Measurements from ENCODE around the gene KANK4.

Gene KANK4

DNA sequence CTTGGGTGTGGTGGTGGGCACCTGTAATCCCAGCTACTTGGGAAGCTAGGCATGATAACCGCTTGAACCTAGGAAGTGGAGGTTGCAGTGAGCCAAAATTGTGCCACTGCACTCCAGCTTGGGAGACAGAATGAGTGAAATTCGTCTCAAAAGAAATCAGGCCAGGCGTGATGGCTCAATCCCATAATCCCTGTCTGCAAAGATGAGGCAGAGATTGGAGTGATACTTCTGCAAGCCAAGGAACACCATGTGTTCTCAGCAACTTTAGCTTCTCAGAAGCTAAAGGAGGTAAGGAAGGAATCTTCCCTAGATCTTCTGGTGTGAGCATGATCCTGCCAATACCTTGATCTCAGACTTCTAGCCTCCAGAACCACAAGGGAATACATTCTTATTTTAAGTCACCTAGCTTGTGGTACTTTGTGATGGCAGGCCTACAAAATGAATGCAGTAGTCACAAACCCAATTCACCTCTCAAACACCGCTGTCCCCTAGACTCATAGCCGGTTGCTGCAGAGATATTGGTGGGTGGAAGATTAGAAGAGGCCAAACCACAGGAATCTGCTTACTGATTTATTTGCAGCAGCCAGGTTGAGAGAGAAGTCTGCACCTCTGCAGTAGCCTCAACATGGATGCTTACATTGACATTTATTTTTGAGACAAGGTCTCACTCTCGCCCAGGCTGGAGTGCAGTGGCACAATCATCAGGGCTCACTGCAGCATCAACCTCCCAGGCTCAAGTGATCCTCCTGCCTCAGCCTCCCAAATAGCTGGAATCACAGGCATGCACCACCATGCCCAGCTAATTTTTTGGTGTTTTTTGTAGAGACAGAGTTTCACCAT is 105.9 kb downstream of the KANK4 start:
- DNase-seq (ENCODE audit: low read depth in 2 of 2): no peak
- TF ChIP-seq, protein P1, sequence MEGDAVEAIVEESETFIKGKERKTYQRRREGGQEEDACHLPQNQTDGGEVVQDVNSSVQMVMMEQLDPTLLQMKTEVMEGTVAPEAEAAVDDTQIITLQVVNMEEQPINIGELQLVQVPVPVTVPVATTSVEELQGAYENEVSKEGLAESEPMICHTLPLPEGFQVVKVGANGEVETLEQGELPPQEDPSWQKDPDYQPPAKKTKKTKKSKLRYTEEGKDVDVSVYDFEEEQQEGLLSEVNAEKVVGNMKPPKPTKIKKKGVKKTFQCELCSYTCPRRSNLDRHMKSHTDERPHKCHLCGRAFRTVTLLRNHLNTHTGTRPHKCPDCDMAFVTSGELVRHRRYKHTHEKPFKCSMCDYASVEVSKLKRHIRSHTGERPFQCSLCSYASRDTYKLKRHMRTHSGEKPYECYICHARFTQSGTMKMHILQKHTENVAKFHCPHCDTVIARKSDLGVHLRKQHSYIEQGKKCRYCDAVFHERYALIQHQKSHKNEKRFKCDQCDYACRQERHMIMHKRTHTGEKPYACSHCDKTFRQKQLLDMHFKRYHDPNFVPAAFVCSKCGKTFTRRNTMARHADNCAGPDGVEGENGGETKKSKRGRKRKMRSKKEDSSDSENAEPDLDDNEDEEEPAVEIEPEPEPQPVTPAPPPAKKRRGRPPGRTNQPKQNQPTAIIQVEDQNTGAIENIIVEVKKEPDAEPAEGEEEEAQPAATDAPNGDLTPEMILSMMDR (IDR thresholded peaks at IDR 0.05; ENCODE audit: low read depth, low read length): no peak
- no peak overlapping the region for H3K4me3 ChIP-seq (replicated peaks in 1 of 2; ENCODE audit: low read depth in 2 of 2, low read length in 2 of 2)

- DNase-seq (ENCODE audit: low read depth in 2 of 2): no peak
- TF ChIP-seq, protein P1 (IDR thresholded peaks at IDR 0.05; ENCODE audit: low read depth, low read length): no peak
- no peak overlapping the region for H3K4me3 ChIP-seq (replicated peaks in 1 of 2; ENCODE audit: low read depth in 2 of 2, low read length in 2 of 2)
Observed at GRCh38 chr1:62212411-62212810, 106.8 kb downstream of the KANK4 start.

DNA sequence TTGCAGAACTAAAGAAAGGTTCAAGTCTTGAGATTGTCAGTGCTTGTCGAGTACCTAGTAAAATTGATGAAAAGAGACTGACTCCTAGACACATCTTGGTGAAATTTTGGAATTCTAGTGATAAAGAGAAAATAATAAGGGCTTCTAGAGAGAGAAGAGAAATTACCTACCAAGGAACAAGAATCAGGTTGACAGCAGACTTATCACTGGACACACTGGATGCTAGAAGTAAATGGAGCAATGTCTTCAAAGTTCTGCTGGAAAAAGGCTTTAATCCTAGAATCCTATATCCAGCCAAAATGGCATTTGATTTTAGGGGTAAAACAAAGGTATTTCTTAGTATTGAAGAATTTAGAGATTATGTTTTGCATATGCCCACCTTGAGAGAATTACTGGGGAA is 108.3 kb downstream of the KANK4 start:
- TF ChIP-seq, protein P1 (IDR thresholded peaks at IDR 0.05; ENCODE audit: low read depth, low read length): no peak
- H3K4me3 ChIP-seq (replicated peaks in 1 of 2; ENCODE audit: low read depth in 2 of 2, low read length in 2 of 2): no peak overlapping the region
- DNase-seq (ENCODE audit: low read depth in 2 of 2): no peak

DNA sequence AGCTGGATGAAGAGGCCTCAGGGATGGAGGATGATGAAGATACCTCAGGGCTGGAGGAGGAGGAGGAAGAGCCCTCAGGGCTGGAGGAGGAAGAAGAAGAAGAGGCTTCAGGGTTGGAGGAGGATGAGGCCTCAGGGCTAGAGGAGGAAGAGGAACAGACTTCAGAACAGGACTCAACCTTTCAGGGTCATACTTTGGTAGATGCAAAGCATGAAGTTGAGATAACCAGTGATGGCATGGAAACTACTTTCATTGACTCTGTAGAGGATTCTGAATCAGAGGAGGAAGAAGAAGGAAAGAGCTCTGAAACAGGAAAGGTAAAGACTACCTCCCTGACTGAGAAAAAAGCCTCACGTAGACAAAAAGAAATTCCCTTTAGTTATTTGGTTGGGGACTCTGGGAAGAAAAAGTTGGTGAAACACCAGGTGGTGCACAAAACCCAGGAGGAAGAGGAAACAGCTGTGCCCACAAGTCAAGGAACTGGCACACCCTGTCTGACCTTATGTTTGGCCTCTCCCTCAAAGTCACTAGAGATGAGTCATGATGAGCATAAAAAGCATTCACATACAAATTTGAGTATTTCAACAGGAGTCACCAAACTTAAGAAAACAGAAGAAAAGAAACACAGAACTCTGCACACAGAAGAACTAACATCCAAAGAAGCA is 109.2 kb downstream of the KANK4 start:
- TF ChIP-seq, protein P1 (IDR thresholded peaks at IDR 0.05; ENCODE audit: low read depth, low read length): no peak
- DNase-seq (ENCODE audit: low read depth in 2 of 2): peak in 1 of 2 donors; percentile 40
- H3K4me3 ChIP-seq (replicated peaks in 1 of 2; ENCODE audit: low read depth in 2 of 2, low read length in 2 of 2): no peak overlapping the region

DNA sequence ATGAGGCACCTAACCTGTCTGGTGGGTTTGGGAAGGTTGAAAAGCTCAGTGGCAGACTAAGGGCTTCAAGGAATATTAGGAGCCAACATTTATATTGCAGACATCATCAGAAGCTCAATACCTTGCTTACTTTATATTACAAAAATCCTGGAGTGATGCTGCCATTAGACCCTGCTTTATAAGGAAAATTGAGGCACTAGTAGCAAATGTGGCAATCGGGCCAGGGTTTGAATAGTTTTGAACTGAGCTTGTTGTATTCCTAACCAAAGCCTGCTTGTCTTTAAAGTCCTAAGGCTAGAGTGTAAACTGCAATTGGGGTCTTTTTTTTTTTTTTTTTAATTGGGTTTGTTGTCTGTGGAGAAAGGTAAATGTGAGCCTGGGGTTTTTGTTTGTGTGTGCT is 110.3 kb downstream of the KANK4 start:
- DNase-seq (ENCODE audit: low read depth in 2 of 2): no peak

DNA sequence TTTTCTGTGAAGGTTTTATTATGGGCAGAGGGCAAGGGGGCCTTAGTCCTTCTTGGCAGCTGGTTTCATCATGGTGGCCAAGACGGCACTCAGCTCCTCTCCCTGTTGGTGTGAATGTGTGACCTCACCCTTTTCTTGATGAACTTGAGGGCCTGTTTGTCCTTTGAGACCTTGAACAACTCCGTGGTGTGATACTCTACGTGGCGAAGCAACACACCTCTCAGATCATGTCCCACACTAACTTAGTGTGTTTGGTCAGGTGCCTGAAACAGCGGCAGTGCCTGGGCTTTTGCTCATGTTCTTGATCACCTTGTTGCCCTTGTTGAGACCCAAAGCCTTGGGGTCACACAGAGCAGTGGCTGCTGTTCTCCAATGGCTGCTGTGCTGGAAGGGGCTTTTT is 111.1 kb downstream of the KANK4 start:
- DNase-seq (ENCODE audit: low read depth in 2 of 2): no peak
- H3K4me3 ChIP-seq (replicated peaks in 1 of 2; ENCODE audit: low read depth in 2 of 2, low read length in 2 of 2): no peak overlapping the region
- TF ChIP-seq, protein P1 (IDR thresholded peaks at IDR 0.05; ENCODE audit: low read depth, low read length): no peak

More for the DNA sequence above, 110.3 kb downstream of the KANK4 start:
- H3K4me3 ChIP-seq (replicated peaks in 1 of 2; ENCODE audit: low read depth in 2 of 2, low read length in 2 of 2): no peak overlapping the region
- TF ChIP-seq, protein P1 (IDR thresholded peaks at IDR 0.05; ENCODE audit: low read depth, low read length): no peak

Data from cardiac fibroblast (primary cell).